HepG2 (cell line): Measurements from ENCODE around the gene WDR86. TPM values are rescaled to one million over a fixed set of nuclear protein-coding genes. Genes with fewer than 3 reads are reported as not detected.
A peak's percentile ranks its signal among the peaks of the same experiment; 100 is the strongest.

Experiments
- ARID5B ChIP-seq: IDR thresholded peaks from 2 replicates; pipeline ENCODE4 v1.4.0; 2020; ENCODE audit warnings: mild to moderate bottlenecking, missing genetic modification reagents
- ATF4 ChIP-seq, 2 experiments: fragments of 450-650 bp in 1 of 2; sonication (generic) in 1 of 2; formaldehyde crosslinking; IDR thresholded peaks; 2 replicates each; pipeline versions ENCODE4 v1.5.0 to v1.8.0; 2020 to 2022; ENCODE audit warnings: mild to moderate bottlenecking in 1 of 2, missing genetic modification reagents in 1 of 2
- BCL6 ChIP-seq: IDR thresholded peaks from 2 replicates; pipeline ENCODE4 v1.6.1; 2016; ENCODE audit warnings: missing genetic modification reagents, missing compliant biosample characterization
- CBFB ChIP-seq: sonication (generic); formaldehyde crosslinking; IDR thresholded peaks from 2 replicates; pipeline ENCODE4 v1.4.0; 2020; ENCODE audit warnings: missing genetic modification reagents
- CCAR2 ChIP-seq: fragments of 200-400 bp; formaldehyde crosslinking; optimal IDR thresholded peaks from 2 replicates; pipeline ENCODE3; 2018; ENCODE audit warnings: low read depth, mild to moderate bottlenecking, low read length, moderate library complexity
- CEBPB ChIP-seq: IDR thresholded peaks from 2 replicates; pipeline ENCODE4 v1.6.1; 2011; ENCODE audit warnings: low read depth, low read length, improper control_type of control experiment, borderline replicate concordance
- CEBPG ChIP-seq: IDR thresholded peaks from 2 replicates; pipeline ENCODE4 v1.6.1; 2016
- FOSL2 ChIP-seq: sonication (generic); formaldehyde crosslinking; IDR thresholded peaks from 2 replicates; pipeline ENCODE4 v1.4.0; 2020; ENCODE audit warnings: missing genetic modification reagents
- FOXA3 ChIP-seq: IDR thresholded peaks from 2 replicates; pipeline ENCODE4 v1.6.1; 2016; ENCODE audit warnings: missing genetic modification reagents, missing compliant biosample characterization
- GATAD2A ChIP-seq: IDR thresholded peaks from 2 replicates; pipeline ENCODE4 v1.6.1; 2016
- GTF3A ChIP-seq: sonication (generic); formaldehyde crosslinking; conservative IDR thresholded peaks from 2 replicates; pipeline ENCODE4 v1.4.0; 2020; ENCODE audit warnings: mild to moderate bottlenecking, missing genetic modification reagents
- SKI ChIP-seq: fragments of 450-650 bp; IDR thresholded peaks from one replicate; pipeline ENCODE4 v1.6.1; 2018; ENCODE audit warnings: mild to moderate bottlenecking; ENCODE audit not compliant: partially characterized antibody
- SNAPC2 ChIP-seq: sonication (generic); formaldehyde crosslinking; IDR thresholded peaks from 2 replicates; pipeline ENCODE4 v1.8.1; 2022; ENCODE audit warnings: mild to moderate bottlenecking, missing genetic modification reagents
- TEF ChIP-seq: sonication (generic); formaldehyde crosslinking; IDR thresholded peaks from 2 replicates; pipeline ENCODE4 v1.5.0; 2020; ENCODE audit warnings: missing genetic modification reagents
- TRIM24 ChIP-seq: sonication (generic); formaldehyde crosslinking; IDR thresholded peaks from 2 replicates; pipeline ENCODE4 v1.8.0; 2022; ENCODE audit warnings: mild to moderate bottlenecking, missing genetic modification reagents
- YEATS4 ChIP-seq: sonication (generic); formaldehyde crosslinking; IDR thresholded peaks from 2 replicates; pipeline ENCODE4 v1.4.0; 2020; ENCODE audit warnings: missing genetic modification reagents, borderline replicate concordance
- ZBTB20 ChIP-seq: sonication (generic); formaldehyde crosslinking; IDR thresholded peaks from 2 replicates; pipeline ENCODE4 v1.8.1; 2023; ENCODE audit warnings: missing genetic modification reagents, low read depth, mild to moderate bottlenecking, borderline replicate concordance
- ZNF18 ChIP-seq: sonication (generic); formaldehyde crosslinking; IDR thresholded peaks from 2 replicates; pipeline ENCODE4 v1.8.0; 2022; ENCODE audit warnings: mild to moderate bottlenecking, missing genetic modification reagents; ENCODE audit not compliant: insufficient replicate concordance
- ZNF225 ChIP-seq: sonication (generic); formaldehyde crosslinking; IDR thresholded peaks from 2 replicates; pipeline ENCODE4 v1.4.0; 2020; ENCODE audit warnings: mild to moderate bottlenecking, missing genetic modification reagents
- ZNF607 ChIP-seq: sonication (generic); formaldehyde crosslinking; IDR thresholded peaks from 2 replicates; pipeline ENCODE4 v1.5.1; 2020; ENCODE audit warnings: missing genetic modification reagents, mild to moderate bottlenecking, borderline replicate concordance
- ZNF691 ChIP-seq: sonication (generic); formaldehyde crosslinking; IDR thresholded peaks from 2 replicates; pipeline ENCODE4 v1.4.0; 2020; ENCODE audit warnings: missing genetic modification reagents, low read depth, mild to moderate bottlenecking, borderline replicate concordance
- ZNF703 ChIP-seq: sonication (generic); formaldehyde crosslinking; IDR thresholded peaks from 2 replicates; pipeline ENCODE4 v1.5.1; 2020; ENCODE audit warnings: missing genetic modification reagents, mild to moderate bottlenecking, moderate library complexity, borderline replicate concordance
- polyA plus RNA-seq, 8 experiments: library from polyadenylated mRNA; depleted of rRNA in 3 of 8; stranded (reverse) in 7 of 8; unstranded in 1 of 8; fragments of >200 nt; fragmentation: Illumina TruSeq in 4 of 8; extraction: Trizol in 4 of 8; gene quantifications; 2 replicates each; pipeline versions ENCODE4 v1.2.1 to v1.2.3, GENCODE V29; 2011 to 2016; ENCODE audit warnings: low read depth in 4 of 8, missing spikeins in 1 of 8, mixed read lengths in 1 of 8; ENCODE audit not compliant: insufficient read depth in 1 of 8
- total RNA-seq, 5 experiments: library from RNA; depleted of rRNA; stranded (reverse); fragments of >200 nt; fragmentation: Illumina TruSeq; extraction: Trizol; gene quantifications; 2 replicates each; pipeline ENCODE4 v1.2.3, GENCODE V29; 2016; ENCODE audit warnings: low read depth in 1 of 5

WDR86 gene
- total and polyA plus RNA-seq, 2 of the 13 experiments (the other 11 are each of a cell fraction or from before 2014, with no cell fraction given), result 0.11 to 2.9 TPM

GRCh38 chr7:151415375-151416105 lies 5.7 kb upstream of the WDR86 start (continued):
- no peak for TF ChIP-seq ZBTB20 (CRISPR knock-in tag)
- TF ChIP-seq BCL6 (CRISPR knock-in tag), result peak; percentile 52
- TF ChIP-seq CCAR2, result no peak
- TF ChIP-seq TRIM24 (CRISPR knock-in tag), result no peak
- no peak for TF ChIP-seq SNAPC2
- 0 out of 2 replicates have a peak, but pooled peaks have one; percentile 10 for TF ChIP-seq FOSL2 (CRISPR knock-in tag)
- TF ChIP-seq ZNF691 (CRISPR knock-in tag), result no peak
- TF ChIP-seq ZNF225 (CRISPR knock-in tag), result no peak
- peak; percentile 89 for TF ChIP-seq CEBPB
- peak; percentile 84 for TF ChIP-seq FOXA3 (CRISPR knock-in tag)
- no peak for TF ChIP-seq ZNF703 (CRISPR knock-in tag)
- TF ChIP-seq ZNF607, result no peak
- TF ChIP-seq CEBPG (CRISPR knock-in tag), result peak; percentile 80
- TF ChIP-seq ATF4 (CRISPR knock-in tag; IDR thresholded peaks at IDR 0.05), result peak in 1 of 2 experiments; percentile 87; a peak in 2 of 4 replicates
- no peak for TF ChIP-seq YEATS4 (CRISPR knock-in tag)
- TF ChIP-seq ARID5B (CRISPR knock-in tag), result peak; percentile 54; the same call in 1 of the 2 replicates
- TF ChIP-seq CBFB (CRISPR knock-in tag), result no peak
- TF ChIP-seq ZNF18 (CRISPR knock-in tag), result no peak
- peak; percentile 65; the same call in 1 of the 2 replicates for TF ChIP-seq GATAD2A (CRISPR knock-in tag)
- no peak for TF ChIP-seq GTF3A (CRISPR knock-in tag)
- TF ChIP-seq SKI, result no peak
- 0 out of 2 replicates have a peak, but pooled peaks have one; percentile 39 for TF ChIP-seq TEF (CRISPR knock-in tag)
